Stimulated activated CD4-positive, alpha-beta T cell treated with anti-CD3 and anti-CD28 coated beads, Interleukin-1b, Interleukin-23, amount 100 ng/mL, for 1 hour (primary cell): Measurements from ENCODE around the gene TMCC1.
"Not testable (repeated sequence)": the region's sequence is repeated elsewhere in the genome, so short reads cannot be mapped to it uniquely, and the experiment has no call there.

Experiments
- DNase-seq, 2 donors: peaks; one replicate each; pipeline ENCODE4 v3.0.0-alpha.2; 2020; ENCODE audit warnings: low read depth in 2 of 2

TMCC1 gene

DNA sequence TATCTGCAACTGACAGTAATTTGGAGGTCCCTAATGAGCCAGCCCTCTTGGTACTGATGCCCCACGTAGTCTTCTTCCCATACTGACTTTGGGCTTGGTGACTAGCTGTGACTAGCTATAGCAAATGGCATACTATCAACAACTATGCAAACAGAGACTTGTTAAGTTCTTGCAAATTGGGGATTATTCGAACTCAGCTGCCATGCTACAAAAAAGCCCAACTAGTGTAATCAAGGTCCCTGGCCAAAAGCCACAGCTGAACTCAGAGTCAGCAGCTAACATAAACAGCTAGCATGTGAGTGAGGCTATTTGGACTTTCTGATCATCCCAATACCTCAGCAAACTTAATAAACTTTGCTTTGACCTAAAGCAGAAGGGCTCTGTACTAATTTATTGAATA, 165.8 kb downstream of the TMCC1 start:
- DNase-seq = no peak

DNA sequence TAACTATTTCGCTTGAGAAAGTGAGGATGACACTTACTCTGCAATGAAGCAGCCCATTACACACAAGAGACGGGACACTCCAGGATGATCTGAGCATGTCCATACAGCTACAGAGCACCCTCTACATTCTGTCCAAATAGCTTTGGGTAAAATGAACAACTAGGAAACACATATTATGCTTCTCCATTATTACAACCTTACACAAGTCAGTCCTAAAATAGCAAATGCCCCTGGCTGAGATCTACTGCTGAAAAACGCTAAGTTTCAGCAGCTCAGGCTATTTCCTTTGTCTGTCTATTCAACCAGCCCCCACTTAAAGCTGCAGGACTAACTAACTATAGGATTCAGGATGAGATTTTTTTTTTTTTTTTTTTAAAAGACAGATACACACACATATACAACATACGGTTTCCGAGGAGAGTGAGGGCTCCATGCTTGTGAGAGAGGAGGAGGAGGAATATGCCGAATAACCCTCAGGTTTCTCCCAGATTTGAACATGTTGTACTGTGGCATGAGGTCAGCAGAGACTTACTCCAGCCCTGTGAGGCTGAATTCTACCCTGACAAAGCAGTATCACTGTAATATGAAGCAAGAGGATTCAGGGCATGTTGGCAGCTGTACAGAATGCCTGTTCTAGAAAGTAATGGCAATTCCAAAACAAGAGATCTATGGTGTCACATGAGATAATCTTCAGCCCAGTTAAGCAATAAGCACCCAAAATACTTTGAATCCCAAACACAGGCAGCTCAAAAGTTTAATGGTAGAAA, 169.8 kb downstream of the TMCC1 start:
- DNase-seq = no peak

DNA sequence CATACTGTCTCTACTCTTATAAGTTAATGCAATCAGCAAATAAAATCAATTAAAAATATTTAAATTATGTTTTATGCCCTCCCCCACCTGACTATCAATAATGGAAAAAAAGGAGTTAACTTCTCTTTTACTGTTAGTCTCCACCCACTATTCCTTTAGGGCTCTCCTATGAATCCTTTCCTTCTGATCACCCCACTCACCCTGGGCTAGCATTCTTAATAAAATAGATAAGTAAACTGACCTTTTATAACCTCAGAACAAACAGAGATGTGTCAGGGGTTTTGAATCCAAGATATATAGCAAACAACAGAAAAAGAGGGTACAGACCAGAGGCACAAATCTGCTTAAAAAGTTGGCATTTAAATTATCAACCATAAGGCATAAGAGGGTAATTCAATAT, 171.0 kb downstream of the TMCC1 start:
- DNase-seq = no peak

DNA sequence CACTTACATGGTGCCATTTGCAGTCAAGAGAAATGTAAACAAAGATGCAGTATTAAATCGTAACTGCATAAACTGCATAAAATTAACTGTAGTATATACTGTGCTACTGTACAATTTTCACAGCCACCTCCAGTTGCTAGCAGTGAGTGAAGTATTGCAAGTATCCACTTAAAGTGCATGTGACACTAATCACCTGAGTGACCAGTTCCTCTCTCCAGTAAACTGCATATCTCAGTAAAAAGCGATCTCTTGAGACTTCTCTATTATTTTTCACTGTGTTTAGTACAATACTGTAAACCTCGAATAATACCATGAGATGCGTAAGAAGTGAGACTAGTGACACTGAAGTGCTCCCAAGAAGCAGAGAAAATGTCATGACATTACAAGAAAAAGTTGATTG, 175.3 kb downstream of the TMCC1 start:
- DNase-seq = no peak

DNA sequence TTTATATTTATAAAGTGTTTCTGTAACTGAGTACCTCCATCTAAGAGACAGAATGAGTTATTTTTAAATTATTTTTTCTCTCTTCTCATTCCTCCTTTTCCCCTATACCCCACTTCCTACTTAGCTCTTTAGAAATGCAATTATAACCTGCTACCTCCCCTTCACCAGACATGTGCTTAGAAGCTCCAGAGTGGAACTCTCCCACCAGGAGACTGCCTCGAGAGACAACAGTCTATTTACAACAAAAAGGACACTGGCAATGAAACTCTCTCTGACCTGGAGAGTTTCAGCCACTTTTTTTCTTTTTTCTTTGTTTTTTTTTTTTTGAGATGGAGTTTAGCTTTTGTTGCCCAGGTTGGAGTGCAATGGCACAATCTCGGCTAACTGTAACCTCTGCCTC, 177.7 kb downstream of the TMCC1 start:
- DNase-seq = no peak

DNA sequence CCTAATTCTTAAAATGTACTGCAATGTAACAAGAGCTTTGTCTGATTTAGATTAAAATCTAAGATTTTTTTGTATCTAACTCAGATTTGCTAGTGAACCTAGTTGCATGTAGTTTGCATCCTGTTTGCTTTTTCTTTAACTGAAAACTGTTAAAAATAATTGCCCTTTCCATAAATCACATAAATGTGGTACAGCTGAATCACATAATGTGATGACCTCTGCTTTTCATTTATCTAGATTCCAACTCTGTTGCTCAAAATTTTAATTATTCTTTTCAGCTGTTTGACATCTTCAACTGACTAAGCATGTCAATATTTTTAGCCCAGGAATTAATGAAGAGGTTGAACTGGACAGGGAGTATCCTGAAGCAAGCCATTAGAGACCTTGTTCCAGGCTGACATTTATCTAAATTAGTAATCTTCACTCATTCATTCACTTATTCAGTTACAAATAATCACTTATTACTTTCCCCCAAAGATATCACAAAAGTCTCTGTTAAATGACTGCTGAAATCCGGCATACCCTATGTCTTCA, 185.1 kb downstream of the TMCC1 start:
- no peak for DNase-seq

DNA sequence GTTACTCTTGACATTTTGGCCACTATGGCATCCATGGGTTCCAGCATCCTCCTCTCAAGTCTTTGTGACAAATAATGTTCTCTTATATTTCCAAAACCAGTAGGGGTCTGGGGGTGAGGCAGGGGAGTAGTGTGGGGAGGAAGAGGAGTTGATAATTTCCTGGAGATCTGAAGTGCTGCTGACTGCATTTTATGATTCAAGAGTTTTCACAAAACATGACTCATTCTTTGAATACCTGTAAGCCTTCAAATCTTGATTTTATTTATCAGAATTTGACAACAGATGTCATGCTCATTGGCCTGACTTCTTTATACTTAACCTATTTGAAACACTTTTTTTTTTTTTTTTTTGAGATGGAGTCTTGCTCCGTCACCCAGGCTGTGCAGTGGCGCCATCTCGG, 188.2 kb downstream of the TMCC1 start:
- no peak for DNase-seq

DNA sequence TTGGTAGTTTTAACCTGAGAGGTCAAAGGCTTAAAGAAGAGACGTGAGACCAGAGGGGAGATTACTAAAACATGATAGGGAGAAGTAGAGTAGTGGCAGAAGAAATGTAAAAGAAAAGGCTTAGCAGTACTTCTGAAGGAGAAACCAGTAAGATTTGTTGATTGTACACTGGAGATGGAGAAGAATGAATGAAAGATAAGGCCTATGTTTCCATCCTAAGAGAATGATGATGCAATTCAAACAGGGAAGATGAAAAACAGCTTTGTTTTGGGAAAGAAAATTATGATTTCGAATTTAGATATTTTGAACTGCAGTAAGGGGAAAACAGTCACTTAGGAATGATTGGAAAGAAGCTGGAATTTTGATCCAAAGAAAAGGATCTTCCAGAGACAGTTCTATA, 189.6 kb downstream of the TMCC1 start:
- no peak for DNase-seq

DNA sequence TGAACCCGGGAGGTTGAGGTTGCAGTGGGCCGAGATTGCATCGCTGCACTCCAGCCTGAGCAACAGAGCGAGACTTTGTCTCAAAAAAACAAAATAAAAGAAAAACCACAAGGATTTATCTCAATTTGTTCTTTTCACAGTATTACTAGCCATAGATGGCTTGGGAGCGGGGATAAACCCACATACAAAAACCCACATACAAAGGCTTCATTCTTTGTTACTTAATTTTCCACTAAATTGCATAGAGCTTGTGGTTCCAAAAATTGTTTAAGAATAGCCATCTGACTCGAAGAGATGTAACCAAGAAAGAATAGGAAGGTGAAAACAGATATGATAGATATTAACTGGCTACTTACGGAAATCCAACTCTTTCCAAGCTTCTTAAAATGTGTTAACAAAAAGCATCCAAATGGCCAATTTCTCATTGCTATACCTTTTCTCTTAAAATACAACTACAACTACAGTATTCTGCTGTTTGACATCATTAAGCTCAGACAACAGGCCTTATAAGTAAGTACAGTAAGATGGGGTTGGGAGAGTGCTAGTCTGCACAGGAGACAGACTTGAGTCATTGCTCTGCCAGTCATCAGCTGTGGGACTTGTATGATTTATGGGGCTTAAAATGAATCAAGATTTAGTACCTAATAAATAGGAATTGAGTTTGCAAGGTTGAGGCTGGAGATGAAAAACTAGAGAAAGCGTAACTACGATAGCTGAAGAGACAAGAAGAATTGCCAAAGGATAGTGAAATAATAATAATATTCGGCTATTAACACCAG, 190.4 kb downstream of the TMCC1 start:
- no peak for DNase-seq

DNA sequence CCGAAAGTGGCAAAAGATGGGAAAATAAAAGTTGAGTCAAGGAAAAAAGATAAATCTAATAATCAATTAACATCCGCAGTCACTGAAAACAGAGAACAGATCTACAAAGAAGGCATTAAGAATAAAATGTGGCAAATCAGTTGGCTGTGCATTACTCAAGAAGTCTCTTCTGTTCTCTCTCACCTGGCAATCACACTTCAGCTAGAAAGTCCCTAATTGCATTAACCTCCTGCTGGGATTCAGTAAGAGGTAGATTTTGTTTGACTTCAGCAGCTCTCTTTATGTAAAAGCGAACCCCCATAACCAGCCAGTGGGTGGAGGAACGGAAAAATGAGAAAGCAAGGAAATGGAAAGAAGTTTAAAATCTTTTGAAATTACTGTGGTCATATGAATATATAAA, 192.3 kb downstream of the TMCC1 start:
- DNase-seq = no peak

DNA sequence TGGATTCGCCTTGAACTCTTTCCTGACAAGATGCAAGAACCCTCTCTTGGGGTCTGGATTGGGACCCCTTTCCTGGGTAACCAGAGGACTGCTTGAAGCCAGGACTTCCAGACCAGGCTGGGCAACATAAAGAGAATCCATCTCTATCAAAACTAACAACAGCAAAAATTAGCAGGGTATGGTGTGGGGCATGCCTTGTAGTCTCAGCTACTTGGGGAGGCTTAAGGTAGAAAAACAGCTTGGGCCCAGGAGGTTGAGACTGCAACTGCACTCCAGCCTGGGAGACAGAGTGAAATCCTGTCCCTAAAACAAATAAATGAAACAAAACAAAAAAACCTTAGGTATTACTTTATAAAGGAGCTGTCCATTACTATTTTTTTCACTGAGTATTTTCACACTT, 193.9 kb downstream of the TMCC1 start:
- DNase-seq = no peak

DNA sequence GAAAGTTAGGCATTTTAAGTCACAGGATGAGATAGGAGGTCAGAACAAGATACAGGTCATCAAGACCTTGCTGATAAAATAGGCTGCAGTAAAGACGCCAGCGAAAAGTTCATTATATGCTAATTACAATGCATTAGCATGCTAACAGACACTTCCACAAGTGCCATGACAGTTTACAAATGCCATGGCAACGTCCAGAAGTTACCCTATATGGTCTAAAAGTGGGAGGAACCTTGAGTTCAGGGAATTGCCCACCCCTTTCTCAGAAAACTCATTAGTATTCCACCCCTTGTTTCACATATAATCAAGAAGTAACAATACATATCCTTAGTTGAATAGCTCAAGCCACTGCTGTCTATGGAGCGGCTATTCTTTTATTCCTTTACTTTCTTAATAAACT, 194.3 kb downstream of the TMCC1 start:
- no peak for DNase-seq

DNA sequence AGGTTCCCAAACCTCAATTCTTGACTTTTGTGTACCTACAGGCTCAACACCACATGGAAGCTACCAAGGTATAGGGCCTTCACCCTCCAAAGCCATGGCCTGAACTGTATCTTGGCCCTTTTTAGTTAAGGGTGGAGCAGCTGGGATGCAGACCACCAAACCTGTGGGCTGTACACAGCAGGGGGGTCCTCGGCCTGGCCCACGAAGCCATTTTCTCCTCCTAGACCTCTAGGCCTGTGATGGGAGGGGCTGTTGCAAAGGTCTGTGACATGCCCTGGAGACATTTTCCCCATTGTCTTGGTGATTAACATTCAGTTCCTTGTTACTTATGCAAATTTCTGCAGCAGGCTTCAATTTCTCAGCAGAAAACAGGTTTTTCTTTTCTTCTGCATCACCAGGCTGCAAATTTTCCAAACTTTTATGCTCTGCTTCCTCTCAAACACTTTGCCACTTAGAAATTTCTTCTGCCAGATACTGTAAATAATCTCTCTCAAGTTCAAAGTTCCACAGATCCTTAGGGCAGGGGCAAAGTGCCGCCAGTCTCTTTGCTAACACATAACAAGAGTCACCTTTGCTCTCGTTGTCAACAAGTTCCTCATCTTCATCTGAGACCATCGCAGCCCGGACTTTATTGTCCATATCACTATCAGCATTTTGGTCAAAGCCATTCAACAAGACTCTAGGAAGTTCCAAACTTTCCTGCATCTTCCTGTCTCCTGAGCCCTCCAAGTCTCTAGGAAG, 196.1 kb downstream of the TMCC1 start:
- no peak for DNase-seq

DNA sequence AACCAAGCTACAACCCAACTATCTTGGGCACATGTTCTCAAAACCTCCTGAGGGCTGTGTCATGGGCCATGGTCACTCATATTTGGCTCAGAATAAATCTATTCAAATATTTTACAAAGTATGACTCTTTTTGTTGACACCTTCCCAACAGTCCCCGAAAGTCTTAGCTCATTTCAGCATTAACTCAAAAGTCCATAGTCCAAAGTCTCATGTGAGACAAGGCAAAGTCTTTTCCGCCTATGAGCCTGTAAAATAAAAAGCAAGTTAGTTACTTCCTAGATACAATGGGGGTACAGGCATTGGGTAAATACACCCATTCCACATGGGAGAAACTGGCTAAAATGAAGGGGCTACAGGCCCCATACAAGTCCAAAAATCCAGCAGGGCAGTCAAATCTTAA, 197.1 kb downstream of the TMCC1 start:
- DNase-seq = not testable (repeated sequence)

DNA sequence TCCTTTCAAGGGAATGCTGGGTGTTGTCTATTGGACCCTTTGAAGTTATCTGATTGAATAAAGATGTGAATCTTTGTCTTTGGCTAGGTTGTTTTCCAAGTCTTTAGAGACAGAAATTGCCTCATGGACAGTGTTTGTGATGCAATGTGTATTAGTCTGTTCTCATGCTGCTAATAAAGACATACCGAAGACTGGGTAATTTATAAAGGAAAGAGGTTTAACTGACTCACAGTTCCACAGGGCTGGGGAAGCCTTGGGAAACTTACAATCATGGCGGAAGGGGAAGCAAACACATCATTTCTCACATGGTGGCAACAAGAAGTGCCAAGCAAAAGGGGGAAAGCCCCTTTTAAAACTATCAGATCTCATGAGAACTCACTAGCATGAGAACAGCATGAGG, 198.3 kb downstream of the TMCC1 start:
- no peak for DNase-seq

DNA sequence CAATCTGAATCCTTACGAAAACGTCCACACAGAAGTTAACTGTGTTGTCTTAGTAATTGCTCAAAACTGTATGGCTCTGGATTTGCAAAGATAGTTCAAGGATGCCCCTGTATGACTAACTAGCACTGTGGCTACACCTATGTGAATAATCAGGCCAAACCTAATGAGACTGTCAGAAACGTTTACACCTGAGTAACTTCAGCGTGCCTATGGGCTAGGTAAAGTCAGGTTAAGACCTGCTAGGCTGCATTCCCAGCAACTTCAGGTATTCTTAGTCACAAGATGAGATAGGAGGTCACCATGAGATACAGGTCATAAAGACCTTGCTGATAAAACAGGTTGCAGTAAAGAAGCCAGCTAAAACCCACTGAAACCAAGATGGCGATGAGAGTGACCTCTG, 199.3 kb downstream of the TMCC1 start:
- no peak for DNase-seq

DNA sequence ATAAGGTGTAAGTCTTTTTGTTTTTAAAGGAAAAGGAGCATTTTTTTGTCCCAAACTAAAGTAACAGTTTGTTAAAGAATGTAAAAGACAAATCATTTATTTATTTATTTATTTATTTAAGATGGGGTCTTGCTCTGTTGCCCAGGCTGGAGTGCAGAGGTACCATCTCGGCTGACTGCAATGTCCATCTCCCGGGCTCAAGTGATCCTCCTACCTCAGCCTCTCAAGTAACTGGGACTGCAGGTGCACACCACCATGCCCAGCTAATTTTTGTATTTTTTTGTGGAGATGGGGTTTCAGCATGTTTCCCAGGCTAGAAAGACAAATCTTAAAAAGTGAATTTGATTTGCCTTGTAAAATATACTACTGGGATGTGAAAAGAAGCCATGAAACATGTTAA, 200.8 kb downstream of the TMCC1 start:
- DNase-seq = no peak

DNA sequence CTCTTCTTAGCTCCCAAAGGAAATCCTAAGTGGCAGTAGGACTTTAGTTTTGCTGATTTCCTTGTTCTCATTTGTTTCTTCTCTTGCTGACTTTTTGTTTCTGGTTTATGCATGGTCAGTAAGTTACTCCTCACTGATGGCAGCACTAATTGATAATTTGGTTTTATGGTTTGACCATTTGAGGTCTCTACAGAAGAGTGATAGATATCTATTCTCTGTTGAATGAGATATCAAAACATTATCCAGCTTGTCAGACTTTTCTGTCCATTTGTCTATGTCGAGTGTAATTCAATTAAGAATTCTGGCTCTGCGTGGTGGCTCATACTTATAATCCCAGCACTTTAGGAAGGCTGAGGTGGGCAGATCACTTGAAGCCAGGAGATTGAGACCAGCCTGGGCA, 202.5 kb downstream of the TMCC1 start:
- DNase-seq = no peak

DNA sequence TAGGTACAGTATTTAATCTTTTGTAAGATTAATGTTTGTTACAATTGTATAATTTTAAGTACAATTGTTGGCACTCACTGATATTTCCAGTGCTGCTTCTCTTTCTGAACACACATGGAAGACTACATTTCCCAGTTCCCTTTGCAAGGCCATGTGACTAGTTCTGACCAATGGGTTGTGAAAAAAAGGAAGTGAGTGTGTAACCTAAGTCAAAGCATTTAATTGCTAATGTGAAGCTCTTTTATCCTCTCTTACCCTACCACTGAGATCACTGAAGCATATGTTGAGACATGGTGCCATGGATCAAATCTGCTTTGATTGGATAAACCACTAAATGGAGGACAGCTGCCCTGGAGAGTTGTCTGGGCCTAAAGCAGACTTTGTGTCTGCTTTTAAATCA, 203.1 kb downstream of the TMCC1 start:
- DNase-seq = no peak

DNA sequence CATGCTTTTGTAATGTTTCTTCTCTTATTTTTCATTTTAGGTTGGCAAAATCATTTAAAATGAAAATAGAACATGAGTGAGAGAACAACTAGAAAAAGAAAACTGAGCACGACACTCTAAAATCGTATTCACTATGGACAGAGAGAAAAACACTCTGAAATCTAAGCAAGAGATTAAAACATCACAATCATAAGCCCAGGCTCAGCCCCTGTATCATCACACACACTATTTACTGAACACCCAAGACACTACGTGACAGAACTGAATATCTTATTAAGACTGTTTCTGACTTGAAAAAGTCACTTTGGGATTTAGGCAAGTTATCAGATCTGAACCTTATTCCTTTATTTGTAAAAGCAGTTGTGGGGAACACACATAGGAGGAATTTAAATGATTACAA, 204.5 kb downstream of the TMCC1 start:
- no peak for DNase-seq

DNA sequence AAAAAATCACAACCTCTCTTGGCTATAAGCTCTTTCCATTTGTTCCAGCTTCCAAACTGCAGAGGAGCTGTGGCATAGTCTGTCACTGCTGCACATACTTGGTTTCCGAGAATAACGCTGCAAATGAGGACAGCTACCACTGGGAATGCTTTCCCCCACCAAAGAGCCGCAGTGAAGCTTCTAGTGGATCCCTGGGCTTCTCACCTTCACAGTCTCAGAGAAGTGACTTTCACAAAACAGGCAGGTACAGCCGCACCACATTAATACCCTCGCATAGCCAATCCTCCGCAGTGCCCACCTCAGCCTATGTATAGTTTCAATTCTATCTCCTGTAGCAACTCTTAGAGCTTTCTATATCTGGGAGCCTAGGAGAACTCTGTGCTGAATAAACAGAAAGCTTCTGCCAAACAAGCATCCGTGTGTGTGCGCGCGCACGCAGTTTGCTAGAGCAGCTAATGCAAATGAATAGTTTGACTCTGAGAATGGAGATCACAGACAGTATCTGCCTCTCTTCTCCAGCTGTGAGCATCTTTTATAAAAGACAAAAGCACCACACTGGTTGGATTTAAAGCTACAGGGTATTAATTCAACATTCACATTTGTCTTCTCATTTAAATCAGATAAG, 205.1 kb downstream of the TMCC1 start:
- no peak for DNase-seq

DNA sequence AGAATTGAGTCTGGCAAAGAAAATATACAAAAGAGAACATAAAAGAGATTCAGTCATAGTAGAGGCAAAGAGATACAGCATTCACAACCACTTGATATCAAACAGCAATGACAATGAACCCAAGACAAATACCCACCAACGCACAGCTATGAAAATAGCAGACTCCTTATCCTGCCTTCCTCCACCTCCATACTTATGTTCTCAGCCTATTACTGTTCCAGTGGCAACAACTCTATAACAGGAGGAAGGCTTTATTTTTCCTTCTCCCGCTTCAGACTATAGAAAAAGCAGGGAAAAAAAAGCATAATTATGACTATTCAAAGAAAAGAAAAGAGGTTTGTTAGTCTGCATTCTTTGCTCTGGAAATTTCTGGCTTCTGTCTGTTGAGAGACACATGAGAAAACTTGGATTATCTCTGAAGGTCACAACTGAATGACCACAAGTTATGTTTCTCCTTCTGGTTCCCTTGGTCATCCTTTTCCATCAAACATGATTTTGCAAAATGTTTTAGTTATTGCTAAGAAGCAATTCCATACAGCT, 205.9 kb downstream of the TMCC1 start:
- no peak for DNase-seq
